Trophoblast cell (in vitro differentiated cells and primary cell): ENCODE results near the gene LTBR.

Experiments
- DNase-seq, 2 donors: peaks; one replicate each; pipeline ENCODE4 v3.0.0-alpha.2; 2016
- H2AFZ ChIP-seq: 2 replicates; pipeline ENCODE4 v1.6.1; 2013; ENCODE audit warnings: low read length, moderate library complexity, mild to moderate bottlenecking; ENCODE audit not compliant: insufficient read depth, poor library complexity
- H2AK5ac ChIP-seq: 2 replicates; pipeline ENCODE4 v1.6.1; 2013; ENCODE audit warnings: mild to moderate bottlenecking, low read length
- H2BK120ac ChIP-seq: 2 replicates; pipeline ENCODE4 v1.6.1; 2013; ENCODE audit warnings: low read length, mild to moderate bottlenecking, moderate library complexity; ENCODE audit not compliant: insufficient read depth, poor library complexity
- H2BK12ac ChIP-seq: 2 replicates; pipeline ENCODE4 v1.6.1; 2013; ENCODE audit warnings: mild to moderate bottlenecking, low read length, moderate library complexity
- H2BK5ac ChIP-seq: 2 replicates; pipeline ENCODE4 v1.6.1; 2013; ENCODE audit warnings: low read length, low read depth, moderate library complexity, mild to moderate bottlenecking; ENCODE audit not compliant: poor library complexity
- H3K14ac ChIP-seq: 2 replicates; pipeline ENCODE4 v1.6.1; 2013; ENCODE audit warnings: mild to moderate bottlenecking, low read length
- H3K18ac ChIP-seq: 2 replicates; pipeline ENCODE4 v1.6.1; 2013; ENCODE audit warnings: mild to moderate bottlenecking, low read length
- H3K23ac ChIP-seq: 2 replicates; pipeline ENCODE4 v1.6.1; 2013; ENCODE audit warnings: low read length
- H3K27ac ChIP-seq: 2 replicates; pipeline ENCODE4 v1.5.1; 2013; ENCODE audit warnings: low read depth, mild to moderate bottlenecking, inconsistent platforms, low read length, moderate library complexity
- H3K27me3 ChIP-seq: 2 replicates; pipeline ENCODE4 v1.6.1; 2013; ENCODE audit warnings: inconsistent platforms, mild to moderate bottlenecking, low read length, moderate library complexity; ENCODE audit not compliant: insufficient read depth
- H3K36me3 ChIP-seq, 2 experiments: 1 replicate in 1 of 2; 2 replicates in 1 of 2; pipeline ENCODE4 v1.6.1; 2013; ENCODE audit warnings: low read length in 2 of 2, mild to moderate bottlenecking in 2 of 2, moderate library complexity in 1 of 2; ENCODE audit not compliant: insufficient read depth in 2 of 2, control insufficient read depth in 1 of 2
- H3K4ac ChIP-seq: 2 replicates; pipeline ENCODE4 v1.6.1; 2013; ENCODE audit warnings: low read depth, mild to moderate bottlenecking, low read length, moderate library complexity
- H3K4me1 ChIP-seq, 2 experiments: 1 replicate in 1 of 2; 2 replicates in 1 of 2; pipeline ENCODE4 v1.6.1; 2013; ENCODE audit warnings: low read length in 2 of 2, mild to moderate bottlenecking in 2 of 2, moderate library complexity in 1 of 2; ENCODE audit not compliant: insufficient read depth in 2 of 2, control insufficient read depth in 1 of 2
- H3K4me2 ChIP-seq: 2 replicates; pipeline ENCODE4 v1.6.1; 2013; ENCODE audit warnings: inconsistent platforms, mild to moderate bottlenecking, low read length, moderate library complexity
- H3K4me3 ChIP-seq: 2 replicates; pipeline ENCODE4 v1.5.1; 2013; ENCODE audit warnings: mild to moderate bottlenecking, low read depth, low read length, inconsistent platforms
- H3K79me1 ChIP-seq: one replicate; pipeline ENCODE4 v1.6.1; 2013; ENCODE audit warnings: low read length
- H3K79me2 ChIP-seq: 2 replicates; pipeline ENCODE4 v1.6.1; 2013; ENCODE audit warnings: low read length, mild to moderate bottlenecking; ENCODE audit not compliant: control insufficient read depth, insufficient read depth, poor library complexity
- H3K9ac ChIP-seq: 2 replicates; pipeline ENCODE4 v1.6.1; 2013; ENCODE audit warnings: mild to moderate bottlenecking, low read length
- H3K9me3 ChIP-seq: 2 replicates; pipeline ENCODE4 v1.6.1; 2013; ENCODE audit warnings: low read depth, mild to moderate bottlenecking, control low read depth, inconsistent platforms, low read length; ENCODE audit not compliant: insufficient read depth
- H4K12ac ChIP-seq: 2 replicates; pipeline ENCODE4 v1.6.1; 2013; ENCODE audit warnings: low read depth, mild to moderate bottlenecking, low read length, moderate library complexity
- H4K8ac ChIP-seq: 2 replicates; pipeline ENCODE4 v1.6.1; 2013; ENCODE audit warnings: low read depth, mild to moderate bottlenecking, low read length, moderate library complexity
- H4K91ac ChIP-seq: one replicate; pipeline ENCODE4 v1.6.1; 2013; ENCODE audit warnings: low read depth, mild to moderate bottlenecking, low read length, moderate library complexity
- WGBS: extraction: QIAGEN DNeasy Blood & Tissue Kit; methylation state at CpG from one replicate; pipeline ENCODE4 v1.1.7; 2013; ENCODE audit warnings: missing lambda C conversion rate; ENCODE audit not compliant: insufficient read length, insufficient coverage; ENCODE audit errors: extremely low coverage; 5-methylcytosine and 5-hydroxymethylcytosine counted together

The LTBR gene

GRCh38 chr12:6370576-6370935 is 13.4 kb upstream of the LTBR start:
- peaks cover 1% of the 10 kb centered on the region for H3K9me3 ChIP-seq
- H2BK12ac ChIP-seq: peak overlapping the region; percentile 72
- no peak overlapping the region for H3K4me3 ChIP-seq
- H4K12ac ChIP-seq: no peak overlapping the region
- peaks cover 21% of the 10 kb centered on the region for H3K79me1 ChIP-seq
- H2BK120ac ChIP-seq: no peak overlapping the region
- H4K8ac ChIP-seq: peak overlapping the region; percentile 11
- no peak overlapping the region for H3K9ac ChIP-seq
- H3K18ac ChIP-seq: peak overlapping the region; percentile 42
- peak overlapping the region; percentile 14 for H3K4ac ChIP-seq
- peak overlapping the region; percentile 11 for H2AK5ac ChIP-seq
- H3K36me3 ChIP-seq: no peaks in the 10 kb centered on the region
- peak overlapping the region; percentile 43 for H2BK5ac ChIP-seq
- H3K27ac ChIP-seq: no peak overlapping the region
- peaks cover 3% of the 10 kb centered on the region for H3K79me2 ChIP-seq
- H3K27me3 ChIP-seq: no peaks in the 10 kb centered on the region
- H3K4me1 ChIP-seq: peaks cover 37 to 40% of the 10 kb centered on the region in 2 experiments
- no peak overlapping the region for H2AFZ ChIP-seq
- no peak for DNase-seq
- H4K91ac ChIP-seq: peak overlapping the region; percentile 37
- no peak overlapping the region for H3K23ac ChIP-seq
- peak overlapping the region; percentile 29 for H3K14ac ChIP-seq
- peak overlapping the region; percentile 50 for H3K4me2 ChIP-seq
- no CpG with 5 or more reads among the region's 4 CpGs for WGBS

- peak; percentile 72 to 81 for DNase-seq
- Histone ChIP-seq H3K4ac (no peak overlapping the region), H3K4me2 (peak overlapping the region; percentile 50), H3K9ac (no peak overlapping the region), H3K27ac (peak overlapping the region; percentile 9), H3K79me1 (peaks cover 23% of the 10 kb centered on the region), H3K18ac (peak overlapping the region; percentile 42), H4K12ac (no peak overlapping the region), H3K79me2 (peaks cover 3% of the 10 kb centered on the region), H4K91ac (peak overlapping the region; percentile 37), H2BK5ac (peak overlapping the region; percentile 43), H3K4me3 (no peak overlapping the region), H3K36me3 (no peaks in the 10 kb centered on the region), H2BK12ac (peak overlapping the region; percentile 67), H2AFZ (no peak overlapping the region), H3K14ac (peak overlapping the region; percentile 29), H2AK5ac (peak overlapping the region; percentile 11), H3K23ac (no peak overlapping the region), H2BK120ac (no peak overlapping the region), H3K27me3 (no peaks in the 10 kb centered on the region), H4K8ac (peak overlapping the region; percentile 11), H3K9me3 (peaks cover 1% of the 10 kb centered on the region), H3K4me1 (peaks cover 43 to 46% of the 10 kb centered on the region in 2 experiments)
- WGBS: no CpG with 5 or more reads among the region's 15 CpGs
These were observed 12.8 kb upstream of the LTBR start for GRCh38 chr12:6370994-6371754.

GRCh38 chr12:6372403-6373003 is 11.5 kb upstream of the LTBR start:
- Histone ChIP-seq H3K14ac (peak overlapping the region; percentile 47), H3K36me3 (no peaks in the 10 kb centered on the region), H3K9me3 (peaks cover 1% of the 10 kb centered on the region), H3K27ac (peak overlapping the region; percentile 74), H2BK5ac (peak overlapping the region; percentile 32), H2AFZ (peak overlapping the region; percentile 10), H3K4me1 (peaks cover 47 to 57% of the 10 kb centered on the region in 2 experiments), H2BK120ac (peak overlapping the region; percentile 73), H3K23ac (no peak overlapping the region), H2AK5ac (peak overlapping the region; percentile 28), H3K18ac (peak overlapping the region; percentile 64), H4K12ac (no peak overlapping the region), H4K91ac (peak overlapping the region; percentile 45), H3K9ac (no peak overlapping the region), H3K27me3 (no peaks in the 10 kb centered on the region), H3K79me2 (peaks cover 3% of the 10 kb centered on the region), H3K79me1 (peaks cover 28% of the 10 kb centered on the region), H3K4me3 (no peak overlapping the region), H3K4me2 (peak overlapping the region; percentile 42), H4K8ac (peak overlapping the region; percentile 44), H2BK12ac (peak overlapping the region; percentile 61), H3K4ac (no peak overlapping the region)
- DNase-seq: peak; percentile 56 to 72
- no CpG with 5 or more reads among the region's 8 CpGs for WGBS

- H3K79me2 ChIP-seq: peaks cover 3% of the 10 kb centered on the region
- no peak overlapping the region for H2BK5ac ChIP-seq
- H4K91ac ChIP-seq: no peak overlapping the region
- no peak overlapping the region for H3K14ac ChIP-seq
- H3K18ac ChIP-seq: no peak overlapping the region
- no peaks in the 10 kb centered on the region for H3K27me3 ChIP-seq
- peak overlapping the region; percentile 44 for H2BK12ac ChIP-seq
- no peaks in the 10 kb centered on the region for H3K36me3 ChIP-seq
- peaks cover 47 to 59% of the 10 kb centered on the region in 2 experiments for H3K4me1 ChIP-seq
- H4K12ac ChIP-seq: no peak overlapping the region
- H2AK5ac ChIP-seq: peak overlapping the region; percentile 35
- no peak overlapping the region for H3K4me3 ChIP-seq
- H3K23ac ChIP-seq: no peak overlapping the region
- H2BK120ac ChIP-seq: no peak overlapping the region
- no peak for DNase-seq
- no peak overlapping the region for H3K4ac ChIP-seq
- peak overlapping the region; percentile 35 for H3K27ac ChIP-seq
- no CpG with 5 or more reads among the region's 14 CpGs for WGBS
- no peak overlapping the region for H4K8ac ChIP-seq
- peaks cover 1% of the 10 kb centered on the region for H3K9me3 ChIP-seq
- H3K9ac ChIP-seq: no peak overlapping the region
- H2AFZ ChIP-seq: no peak overlapping the region
- peak overlapping the region; percentile 40 for H3K4me2 ChIP-seq
- peaks cover 28% of the 10 kb centered on the region for H3K79me1 ChIP-seq
These were observed 10.8 kb upstream of the LTBR start for GRCh38 chr12:6373022-6373787.
